Stimulated activated CD4-positive, alpha-beta T cell treated with anti-CD3 and anti-CD28 coated beads, Interleukin-15, amount 100 ng/mL, for 48 hours (primary cell): ENCODE results near the gene MYO18A.
"Not testable (repeated sequence)": the region's sequence is repeated elsewhere in the genome, so short reads cannot be mapped to it uniquely, and the experiment has no call there.

Experiments used
- DNase-seq, 2 donors: peaks; one replicate each; pipeline ENCODE4 v3.0.0-alpha.2; 2020; ENCODE audit warnings: low read depth in 2 of 2

Gene MYO18A

GRCh38 chr17:29180034-29180787 lies at the start of gene MYO18A:
Gene MYO18A, minus strand, starts transcription at chr17:29180398. Its CDS starts 13,458 bp downstream, at chr17:29166940.
- DNase-seq, result peak; percentile 63 to 74

GRCh38 chr17:29225396-29225795 lies 45.2 kb upstream of the MYO18A start:
- DNase-seq, result no peak

- DNase-seq, result not testable (repeated sequence)
Observed at GRCh38 chr17:29221338-29221737, 41.1 kb upstream of the MYO18A start.

GRCh38 chr17:29219378-29220047 lies 39.3 kb upstream of the MYO18A start:
- DNase-seq, result peak; percentile 38 to 72

- DNase-seq, result no peak
Observed at GRCh38 chr17:29216856-29217255, 36.7 kb upstream of the MYO18A start.

GRCh38 chr17:29216181-29216580 lies 36.0 kb upstream of the MYO18A start:
- DNase-seq, result no peak

GRCh38 chr17:29215717-29216116 lies 35.5 kb upstream of the MYO18A start:
- DNase-seq, result no peak

GRCh38 chr17:29215174-29215573 lies 35.0 kb upstream of the MYO18A start:
- DNase-seq, result no peak

- DNase-seq, result no peak
Observed at GRCh38 chr17:29214215-29215146, 34.3 kb upstream of the MYO18A start.

- DNase-seq, result no peak
Observed at GRCh38 chr17:29212681-29213121, 32.5 kb upstream of the MYO18A start.

- no peak for DNase-seq
Observed at GRCh38 chr17:29212094-29212631, 32.0 kb upstream of the MYO18A start.

GRCh38 chr17:29210879-29211278 lies 30.7 kb upstream of the MYO18A start:
- DNase-seq, result no peak

- no peak for DNase-seq
Observed at GRCh38 chr17:29209073-29209472, 28.9 kb upstream of the MYO18A start.

- no peak for DNase-seq
Observed at GRCh38 chr17:29207975-29208374, 27.8 kb upstream of the MYO18A start.

GRCh38 chr17:29205047-29205446 lies 24.8 kb upstream of the MYO18A start:
- no peak for DNase-seq

- DNase-seq, result not testable (repeated sequence)
Observed at GRCh38 chr17:29204068-29204804, 24.0 kb upstream of the MYO18A start.

GRCh38 chr17:29197516-29198272 lies 17.5 kb upstream of the MYO18A start:
- DNase-seq, result no peak

- no peak for DNase-seq
Observed at GRCh38 chr17:29196769-29197515, 16.7 kb upstream of the MYO18A start.

GRCh38 chr17:29195465-29196081 lies 15.4 kb upstream of the MYO18A start:
- DNase-seq, result no peak
